HepG2 (cell line): ENCODE measurements around the gene EFS.

ENCODE experiments used
- POLR2A ChIP-seq, 2 experiments: IDR thresholded peaks; 2 replicates each; pipeline ENCODE4 v1.6.1; 2011; ENCODE audit warnings: low read depth in 2 of 2, low read length in 2 of 2, mild to moderate bottlenecking in 1 of 2, moderate library complexity in 1 of 2; ENCODE audit not compliant: insufficient read depth in 1 of 2
- ZNF761 ChIP-seq: sonication (generic); formaldehyde crosslinking; conservative IDR thresholded peaks from 2 replicates; pipeline ENCODE4 v1.4.0; 2020; ENCODE audit warnings: mild to moderate bottlenecking, missing genetic modification reagents
- TF ChIP-seq, protein P1 (sequence below): sonication (generic); formaldehyde crosslinking; IDR thresholded peaks from 2 replicates; pipeline ENCODE4 v1.8.0; 2022; ENCODE audit warnings: mild to moderate bottlenecking, missing genetic modification reagents

DNA sequence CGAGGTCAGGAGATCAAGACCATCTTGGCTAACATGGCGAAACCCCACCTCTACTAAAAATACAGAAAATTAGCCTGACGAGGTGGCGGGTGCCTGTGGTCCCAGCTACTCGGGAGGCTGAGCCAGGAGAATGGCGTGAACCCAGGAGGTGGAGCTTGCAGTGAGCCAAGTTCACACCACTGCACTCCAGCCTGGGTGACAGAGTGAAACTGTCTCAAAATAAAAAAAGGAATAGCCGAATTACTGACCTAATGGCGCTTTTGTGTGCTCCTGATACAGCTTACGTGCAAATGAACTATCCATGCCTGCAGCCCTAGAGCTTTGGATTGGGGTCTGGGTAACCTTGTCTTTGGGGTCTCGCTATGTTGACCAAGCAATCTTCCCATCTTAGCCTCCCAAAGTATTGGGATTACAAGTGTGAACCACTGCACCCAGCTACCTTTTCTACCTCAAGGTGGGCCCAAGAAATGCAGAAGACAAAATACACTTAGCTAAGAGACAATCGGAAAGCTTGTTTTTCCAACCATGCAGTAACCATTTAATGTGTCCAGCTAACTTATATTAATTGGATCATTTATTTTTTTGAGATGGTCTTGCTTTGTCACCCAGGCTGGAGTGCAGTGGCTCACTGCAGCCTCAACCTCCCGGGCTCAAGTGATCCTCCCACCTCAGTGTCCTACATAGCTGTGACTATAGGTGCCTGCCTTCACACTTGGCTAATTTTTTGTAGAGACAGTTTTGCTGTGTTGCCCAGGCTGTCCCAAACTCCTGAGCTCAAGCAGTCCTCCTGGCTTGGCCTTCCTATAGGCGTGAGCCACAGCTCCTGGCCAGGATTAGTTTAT is 38.3 kb downstream of the EFS start:
- peak in 1 of 2 experiments; percentile 60; a peak in 2 of 4 replicates for TF ChIP-seq POLR2A (IDR thresholded peaks at IDR 0.05; ENCODE audit: insufficient read depth in 1 of 2, low read depth in 2 of 2, low read length in 2 of 2)
- no peak for TF ChIP-seq ZNF761 (CRISPR knock-in tag)
- TF ChIP-seq, protein P1, sequence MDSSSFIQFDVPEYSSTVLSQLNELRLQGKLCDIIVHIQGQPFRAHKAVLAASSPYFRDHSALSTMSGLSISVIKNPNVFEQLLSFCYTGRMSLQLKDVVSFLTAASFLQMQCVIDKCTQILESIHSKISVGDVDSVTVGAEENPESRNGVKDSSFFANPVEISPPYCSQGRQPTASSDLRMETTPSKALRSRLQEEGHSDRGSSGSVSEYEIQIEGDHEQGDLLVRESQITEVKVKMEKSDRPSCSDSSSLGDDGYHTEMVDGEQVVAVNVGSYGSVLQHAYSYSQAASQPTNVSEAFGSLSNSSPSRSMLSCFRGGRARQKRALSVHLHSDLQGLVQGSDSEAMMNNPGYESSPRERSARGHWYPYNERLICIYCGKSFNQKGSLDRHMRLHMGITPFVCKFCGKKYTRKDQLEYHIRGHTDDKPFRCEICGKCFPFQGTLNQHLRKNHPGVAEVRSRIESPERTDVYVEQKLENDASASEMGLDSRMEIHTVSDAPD (CRISPR knock-in tag) = no peak
